Ovary (tissue), 9 donors: ENCODE measurements around the gene SYT8. TPM values are rescaled to one million over a fixed set of nuclear protein-coding genes. Genes with fewer than 3 reads are reported as not detected.

ENCODE experiments used
- DNase-seq, 5 donors: peaks; one replicate each; pipeline ENCODE4 v3.0.0-alpha.2; 2019 to 2020
- H3K27ac ChIP-seq, 2 donors: fragments of 200-600 bp; one replicate each; pipeline versions ENCODE4 v1.5.1 to v1.8.0; 2019 to 2022
- H3K27me3 ChIP-seq: fragments of 200-600 bp; one replicate; pipeline ENCODE4 v1.8.0; 2022
- H3K36me3 ChIP-seq: fragments of 200-600 bp; sonication (generic); one replicate; pipeline ENCODE4 v1.5.1; 2019
- H3K4me1 ChIP-seq: one replicate; pipeline ENCODE4 v1.8.1; 2013; ENCODE audit warnings: mild to moderate bottlenecking, moderate library complexity; ENCODE audit not compliant: insufficient read depth
- H3K4me3 ChIP-seq: fragments of 200-600 bp; sonication (generic); one replicate; pipeline ENCODE4 v1.5.1; 2017
- H3K9me3 ChIP-seq, 2 donors: fragments of 200-600 bp in 1 of 2; sonication (generic) in 1 of 2; one replicate each; pipeline versions ENCODE4 v1.5.1 to v1.8.1; 2013 to 2019; ENCODE audit warnings: mild to moderate bottlenecking in 1 of 2, moderate library complexity in 1 of 2
- CTCF ChIP-seq, 3 donors: fragments of 450-650 bp in 2 of 3; fragments of 200-600 bp in 1 of 3; IDR thresholded peaks; one replicate each; pipeline versions ENCODE4 v1.5.1 to v1.8.0; 2016 to 2022; ENCODE audit warnings: antibody characterized with exemption in 3 of 3, mild to moderate bottlenecking in 1 of 3
- EP300 ChIP-seq: sonication (generic); formaldehyde crosslinking; IDR thresholded peaks from one replicate; pipeline ENCODE4 v1.6.1; 2017; ENCODE audit warnings: antibody characterized with exemption
- POLR2A ChIP-seq: fragments of 450-650 bp; IDR thresholded peaks from one replicate; pipeline ENCODE4 v1.6.1; 2017; ENCODE audit warnings: antibody characterized with exemption, mild to moderate bottlenecking, moderate library complexity
- WGBS, 3 donors: extraction: QIAGEN DNeasy Blood & Tissue Kit in 1 of 3; methylation state at CpG; one replicate each; pipeline versions ENCODE4 v1.1.5 to v1.1.7; 2013 to 2017; 5-methylcytosine and 5-hydroxymethylcytosine counted together
- intact Hi-C, 4 donors: fragments of 100-400 bp; cut with DNase I; formaldehyde crosslinking; loops; one replicate each; pipeline versions ENCODE4 v1.11.0 to v1.15.1; 2022 to 2023
- polyA plus RNA-seq, 2 donors: library from polyadenylated mRNA; stranded (reverse); fragments of 200-250 nt in 1 of 2; fragments of 350-450 nt in 1 of 2; fragmentation: Illumina TruSeq in 1 of 2; extraction: RNeasy Lipid Tissue Mini Kit (QIAGEN cat#74804) in 1 of 2; gene quantifications; one replicate each; pipeline ENCODE4 v1.2.3, GENCODE V29; 2013 to 2014
- total RNA-seq, 7 donors: library from RNA; depleted of rRNA in 2 of 7; stranded (reverse); fragments of >200 nt in 2 of 7; fragmentation: NEBNext Ultra II Directional in 3 of 7; extraction: Animal tissue kit (Norgen Biotek cat#: 25700) in 3 of 7; gene quantifications; one replicate each; pipeline versions ENCODE4 v1.1.0 to v1.2.4, GENCODE V29; 2016 to 2023
- donor health status: DM: no; HTN: no; CAD: no; lungs with moderate emphysema.
- donor health status: DM: no; HTN: no; CAD: no.
- donor health status: Bipolar disorder and iron deficiency.
- donor health status: DM: yes; HTN: yes; CAD: no.
- donor health status: DM: no; HTN: no; CAD: no.
- donor health status: DM: yes; HTN: yes; CAD: no.

The SYT8 gene
- total and polyA plus RNA-seq, 9 donors = 0.24 to 2.4 TPM; not detected in 7

GRCh38 chr11:1843796-1844195 lies 9.0 kb downstream of the SYT8 start:
- Histone ChIP-seq H3K27me3 (no peaks in the 10 kb centered on the region), H3K4me3 (no peak overlapping the region), H3K27ac (no peak overlapping the region), H3K36me3 (no peaks in the 10 kb centered on the region), H3K9me3 (no peaks in the 10 kb centered on the region), H3K4me1 (peaks cover 15% of the 10 kb centered on the region)
- WGBS, 3 donors = 87 to 96% (median 95%) methylated on average over 8 of the region's 8 CpGs
- intact Hi-C loops = no loop called here
- TF ChIP-seq EP300 (no peak), POLR2A (no peak), CTCF (IDR thresholded peaks at IDR 0.05) (no peak)
- DNase-seq = no peak

- intact Hi-C loops = no loop called here
- WGBS, 3 donors = 31 to 60% (median 40%) methylated on average over 23 of the region's 23 CpGs
- Histone ChIP-seq H3K4me1 (peaks cover 15% of the 10 kb centered on the region), H3K27ac (no peak overlapping the region), H3K9me3 (no peaks in the 10 kb centered on the region), H3K27me3 (no peaks in the 10 kb centered on the region), H3K4me3 (no peak overlapping the region), H3K36me3 (no peaks in the 10 kb centered on the region)
- peak in 1 of 5 donors; percentile 75 for DNase-seq
- TF ChIP-seq POLR2A (no peak), CTCF (IDR thresholded peaks at IDR 0.05) (no peak), EP300 (no peak)
Measured at GRCh38 chr11:1844221-1845094, 9.7 kb downstream of the SYT8 start.

GRCh38 chr11:1845095-1845429 lies 10.3 kb downstream of the SYT8 start:
- TF ChIP-seq POLR2A = no peak
- no peak for TF ChIP-seq EP300
- Histone ChIP-seq H3K9me3 (no peaks in the 10 kb centered on the region), H3K27me3 (no peaks in the 10 kb centered on the region), H3K36me3 (no peaks in the 10 kb centered on the region), H3K4me3 (no peak overlapping the region), H3K4me1 (peaks cover 15% of the 10 kb centered on the region), H3K27ac (no peak overlapping the region)
- intact Hi-C loops = no loop called here
- no peak for DNase-seq
- WGBS, 3 donors = 88 to 91% (median 90%) methylated on average over 1 of the region's 1 CpG

- WGBS, 3 donors = 74 to 79% (median 77%) methylated on average over 21 of the region's 21 CpGs
Measured at GRCh38 chr11:1845561-1846452, 11.0 kb downstream of the SYT8 start.

More at GRCh38 chr11:1845561-1846452, 11.0 kb downstream of the SYT8 start:
- no peaks in the 10 kb centered on the region for H3K27me3 ChIP-seq
- no peaks in the 10 kb centered on the region for H3K9me3 ChIP-seq
- DNase-seq = no peak
- H3K36me3 ChIP-seq = no peaks in the 10 kb centered on the region
- no peak overlapping the region for H3K27ac ChIP-seq
- H3K4me1 ChIP-seq = peaks cover 15% of the 10 kb centered on the region
- intact Hi-C loops = no loop called here
- H3K4me3 ChIP-seq = no peak overlapping the region
- TF ChIP-seq EP300 = no peak
- no peak for TF ChIP-seq CTCF (IDR thresholded peaks at IDR 0.05)
- TF ChIP-seq POLR2A = no peak
